Heart left ventricle (tissue), 16 donors: ENCODE results near the gene HOXC10. TPM values are rescaled to one million over a fixed set of nuclear protein-coding genes. Genes with fewer than 3 reads are reported as not detected.

Source experiments
- ATAC-seq, 4 donors: fragments of 200-7000 bp; cut with Tn5 transposase; one replicate each; pipeline ENCODE4 v1.9.1; 2020 to 2022; ENCODE audit warnings: moderate library complexity in 4 of 4, mild to moderate bottlenecking in 3 of 4, moderate number of reproducible peaks in 1 of 4
- DNase-seq, 5 donors: peaks; one replicate each; pipeline ENCODE4 v3.0.0-alpha.2; 2020
- H3K27ac ChIP-seq, 12 donors: fragments of 200-600 bp; sonication (generic) in 4 of 12; one replicate each; pipeline versions ENCODE4 v1.5.0 to v1.8.0; 2016 to 2022; ENCODE audit warnings: mild to moderate bottlenecking in 2 of 12
- H3K27me3 ChIP-seq, 9 donors: fragments of 200-600 bp; sonication (generic) in 2 of 9; one replicate each; pipeline versions ENCODE4 v1.5.1 to v1.8.0; 2016 to 2022; ENCODE audit warnings: mild to moderate bottlenecking in 3 of 9
- H3K36me3 ChIP-seq, 9 donors: fragments of 200-600 bp; sonication (generic) in 2 of 9; one replicate each; pipeline versions ENCODE4 v1.5.0 to v1.8.0; 2018 to 2022; ENCODE audit warnings: mild to moderate bottlenecking in 2 of 9
- H3K4me1 ChIP-seq, 12 donors: fragments of 200-600 bp; sonication (generic) in 4 of 12; one replicate each; pipeline versions ENCODE4 v1.5.0 to v1.8.0; 2016 to 2022; ENCODE audit warnings: mild to moderate bottlenecking in 3 of 12
- H3K4me3 ChIP-seq, 12 donors: fragments of 200-600 bp; sonication (generic) in 4 of 12; one replicate each; pipeline versions ENCODE4 v1.5.0 to v1.8.0; 2017 to 2022; ENCODE audit warnings: mild to moderate bottlenecking in 9 of 12, moderate library complexity in 4 of 12
- H3K9me3 ChIP-seq, 12 donors: fragments of 200-600 bp; sonication (generic) in 4 of 12; one replicate each; pipeline versions ENCODE4 v1.5.0 to v1.8.0; 2016 to 2022; ENCODE audit warnings: mild to moderate bottlenecking in 1 of 12
- POLR2A ChIP-seq, 2 donors: fragments of 450-650 bp; IDR thresholded peaks; one replicate each; pipeline ENCODE4 v1.6.1; 2017; ENCODE audit warnings: antibody characterized with exemption in 2 of 2, mild to moderate bottlenecking in 2 of 2, moderate library complexity in 2 of 2
- WGBS, 4 donors: extraction: QIAGEN DNeasy Blood & Tissue Kit in 2 of 4; methylation state at CpG; one replicate each; pipeline versions ENCODE4 v1.1.5 to v1.1.7; 2013 to 2018; 5-methylcytosine and 5-hydroxymethylcytosine counted together
- intact Hi-C, 10 donors: fragments of 100-400 bp; cut with DNase I; formaldehyde crosslinking; loops; one replicate each; pipeline versions ENCODE4 v1.11.1 to v1.14.2; 2022
- polyA plus RNA-seq, 2 donors: library from polyadenylated mRNA; stranded (reverse); fragments of 200-250 nt; gene quantifications; one replicate each; pipeline ENCODE4 v1.2.3, GENCODE V29; 2013
- total RNA-seq, 9 donors: library from RNA; depleted of rRNA in 2 of 9; stranded (reverse); fragments of >200 nt in 2 of 9; fragmentation: NEBNext Ultra II Directional in 3 of 9; extraction: Animal tissue kit (Norgen Biotek cat#: 25700) in 3 of 9; gene quantifications; one replicate each; pipeline versions ENCODE4 v1.1.0 to v1.2.4, GENCODE V29; 2016 to 2023
- TF ChIP-seq, protein P1 (sequence below), 12 donors: fragments of 200-600 bp; sonication (generic) in 4 of 12; IDR thresholded peaks; one replicate each; pipeline versions ENCODE4 v1.5.0 to v1.8.0; 2018 to 2022; ENCODE audit warnings: antibody characterized with exemption in 12 of 12, mild to moderate bottlenecking in 5 of 12
- donor health status: ischemic (EF 13 %, LVEDD 7.1; RV severe dilation, severe dysfunction).
- donor health status: healthy with polysubstance abuse.
- donor health status: DM: no; HTN: yes; CAD: no.
- donor health status: DM: no; HTN: no; CAD: no.
- donor health status: ischemic (EF 25% LVEDD 6.9; RV normal size, moderate dysfunction).
- donor health status: ischemic (EF 25% LVEDD 5.7; RV mildly dilated, moderate dysfunction).
- donor health status: healthy.
- donor health status: DM: yes; HTN: yes; CAD: no.
- donor health status: ischemic (EF 35%, LVEDD 5.7; RV mildly dilated, moderate dysfunction).
- donor health status: nonischemic (EF 11% LVEDD 7.7; RV severe dilation, severe dysfunction).
- donor health status: DM: yes; HTN: yes; CAD: no.
- donor health status: PGD.
- donor health status: ischemic (EF 29% LVEDD 5.4; RV normal size, mild dysfunction).
- donor health status: nonischemic (EF 23%, LVEDD 6.1; RV moderate dilation, normal function).

HOXC10 gene
- total and polyA plus RNA-seq, 11 donors = not detected

- WGBS, 4 donors = 3 to 6% (median 4%) methylated on average over 47 to 61 of the region's 61 CpGs
- ATAC-seq (no peak), DNase-seq (no peak)
- intact Hi-C loops = loop anchor here in 2 of 10 donors (2.0 to 5.0 kb wide), 2 partner anchors 157 to 159 kb away; no protein-coding TSS in a partner anchor
- TF ChIP-seq, protein P1, sequence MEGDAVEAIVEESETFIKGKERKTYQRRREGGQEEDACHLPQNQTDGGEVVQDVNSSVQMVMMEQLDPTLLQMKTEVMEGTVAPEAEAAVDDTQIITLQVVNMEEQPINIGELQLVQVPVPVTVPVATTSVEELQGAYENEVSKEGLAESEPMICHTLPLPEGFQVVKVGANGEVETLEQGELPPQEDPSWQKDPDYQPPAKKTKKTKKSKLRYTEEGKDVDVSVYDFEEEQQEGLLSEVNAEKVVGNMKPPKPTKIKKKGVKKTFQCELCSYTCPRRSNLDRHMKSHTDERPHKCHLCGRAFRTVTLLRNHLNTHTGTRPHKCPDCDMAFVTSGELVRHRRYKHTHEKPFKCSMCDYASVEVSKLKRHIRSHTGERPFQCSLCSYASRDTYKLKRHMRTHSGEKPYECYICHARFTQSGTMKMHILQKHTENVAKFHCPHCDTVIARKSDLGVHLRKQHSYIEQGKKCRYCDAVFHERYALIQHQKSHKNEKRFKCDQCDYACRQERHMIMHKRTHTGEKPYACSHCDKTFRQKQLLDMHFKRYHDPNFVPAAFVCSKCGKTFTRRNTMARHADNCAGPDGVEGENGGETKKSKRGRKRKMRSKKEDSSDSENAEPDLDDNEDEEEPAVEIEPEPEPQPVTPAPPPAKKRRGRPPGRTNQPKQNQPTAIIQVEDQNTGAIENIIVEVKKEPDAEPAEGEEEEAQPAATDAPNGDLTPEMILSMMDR (IDR thresholded peaks at IDR 0.05) = no peak
- no peak for TF ChIP-seq POLR2A (IDR thresholded peaks at IDR 0.05)
- Histone ChIP-seq H3K27me3 (peaks cover 62 to 100% (median 99%) of the 10 kb centered on the region in 9 donors), H3K36me3 (no peaks in the 10 kb centered on the region), H3K4me3 (peak overlapping the region in 9 of 12 donors; percentile 4 to 41 (median 20)), H3K27ac (no peak overlapping the region), H3K4me1 (peaks cover 0 to 30% (median 5%) of the 10 kb centered on the region in 12 donors), H3K9me3 (no peaks in the 10 kb centered on the region)
Observed at GRCh38 chr12:54033106-54033979, 48.4 kb downstream of the HOXC10 start.

- Histone ChIP-seq H3K27me3 (peaks cover 54 to 100% (median 95%) of the 10 kb centered on the region in 9 donors), H3K4me3 (peak overlapping the region in 7 of 12 donors; percentile 11 to 41 (median 25)), H3K36me3 (no peaks in the 10 kb centered on the region), H3K4me1 (peaks cover 0 to 27% (median 5%) of the 10 kb centered on the region in 12 donors), H3K27ac (no peak overlapping the region), H3K9me3 (no peaks in the 10 kb centered on the region)
- 7 to 11% (median 10%) methylated on average over 35 to 57 of the region's 57 CpGs for WGBS, 4 donors
- ATAC-seq (no peak), DNase-seq (no peak)
- TF ChIP-seq POLR2A (IDR thresholded peaks at IDR 0.05) = no peak
- TF ChIP-seq, protein P1 (IDR thresholded peaks at IDR 0.05) = no peak
- intact Hi-C loops = loop anchor here in 2 of 10 donors (2.0 to 5.0 kb wide), 2 partner anchors 157 to 158 kb away; no protein-coding TSS in a partner anchor
Observed at GRCh38 chr12:54033980-54034784, 49.2 kb downstream of the HOXC10 start.

- TF ChIP-seq POLR2A (IDR thresholded peaks at IDR 0.05) = no peak
- TF ChIP-seq, protein P1 (IDR thresholded peaks at IDR 0.05) = no peak
- 27 to 53% (median 38%) methylated on average over 21 to 22 of the region's 22 CpGs for WGBS, 4 donors
- Histone ChIP-seq H3K27me3 (peaks cover 53 to 100% (median 93%) of the 10 kb centered on the region in 9 donors), H3K4me1 (peaks cover 0 to 27% (median 5%) of the 10 kb centered on the region in 12 donors), H3K9me3 (no peaks in the 10 kb centered on the region), H3K4me3 (peak overlapping the region in 1 of 12 donors; percentile 2), H3K27ac (no peak overlapping the region), H3K36me3 (no peaks in the 10 kb centered on the region)
- intact Hi-C loops = loop anchor here in 1 of 10 donors (5.0 kb wide), 1 partner anchor 157 kb away; no protein-coding TSS in a partner anchor
- DNase-seq (no peak), ATAC-seq (no peak)
Observed at GRCh38 chr12:54034785-54035310, 49.9 kb downstream of the HOXC10 start.
